Peyer's patch (tissue), 4 donors: ENCODE measurements around the gene EBI3.
"Not testable (repeated sequence)": the region's sequence is repeated elsewhere in the genome, so short reads cannot be mapped to it uniquely, and the experiment has no call there.

Experiments
- CTCF ChIP-seq, 6 experiments: fragments of 450-650 bp in 4 of 6; fragments of 200-600 bp in 2 of 6; sonication (generic) in 1 of 6; IDR thresholded peaks; one replicate each; pipeline ENCODE4 v1.5.1; 2017 to 2019; ENCODE audit warnings: antibody characterized with exemption in 6 of 6, mild to moderate bottlenecking in 3 of 6, moderate library complexity in 1 of 6
- POLR2A ChIP-seq, 2 donors: fragments of 450-650 bp; IDR thresholded peaks; one replicate each; pipeline ENCODE4 v1.5.1; 2017; ENCODE audit warnings: antibody characterized with exemption in 2 of 2, mild to moderate bottlenecking in 2 of 2, moderate library complexity in 2 of 2

DNA sequence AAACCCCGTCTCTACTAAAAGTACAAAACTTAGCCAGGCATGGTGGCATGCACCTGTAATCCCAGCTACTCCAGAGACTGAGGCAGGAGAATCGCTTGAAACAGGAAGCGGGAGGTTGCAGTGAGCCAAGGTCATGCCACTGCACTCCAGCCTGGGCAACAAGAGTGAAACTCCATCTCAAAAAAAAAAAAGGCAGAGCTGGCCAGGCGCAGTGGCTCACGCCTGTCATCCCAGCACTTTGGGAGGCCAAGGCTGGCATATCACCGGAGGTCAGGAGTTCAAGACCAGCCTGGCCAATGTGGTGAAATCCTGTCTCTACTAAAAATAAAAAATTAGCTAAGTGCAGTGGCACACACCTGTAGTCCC is 45.0 kb downstream of the EBI3 start:
- TF ChIP-seq CTCF, POLR2A (IDR thresholded peaks at IDR 0.05): not testable (repeated sequence)
